GM20000 (cell line): ENCODE data around the gene SCD.

ENCODE experiments used
- DNase-seq: peaks from one replicate; pipeline ENCODE4 v3.0.0; 2012; ENCODE audit warnings: low spot score
- TF ChIP-seq, protein P1 (sequence below): IDR thresholded peaks from 2 replicates; pipeline ENCODE4 v1.5.1; 2012; ENCODE audit warnings: mild to moderate bottlenecking, control low read depth; ENCODE audit errors: extremely low read depth, missing control alignments

The SCD gene

DNA sequence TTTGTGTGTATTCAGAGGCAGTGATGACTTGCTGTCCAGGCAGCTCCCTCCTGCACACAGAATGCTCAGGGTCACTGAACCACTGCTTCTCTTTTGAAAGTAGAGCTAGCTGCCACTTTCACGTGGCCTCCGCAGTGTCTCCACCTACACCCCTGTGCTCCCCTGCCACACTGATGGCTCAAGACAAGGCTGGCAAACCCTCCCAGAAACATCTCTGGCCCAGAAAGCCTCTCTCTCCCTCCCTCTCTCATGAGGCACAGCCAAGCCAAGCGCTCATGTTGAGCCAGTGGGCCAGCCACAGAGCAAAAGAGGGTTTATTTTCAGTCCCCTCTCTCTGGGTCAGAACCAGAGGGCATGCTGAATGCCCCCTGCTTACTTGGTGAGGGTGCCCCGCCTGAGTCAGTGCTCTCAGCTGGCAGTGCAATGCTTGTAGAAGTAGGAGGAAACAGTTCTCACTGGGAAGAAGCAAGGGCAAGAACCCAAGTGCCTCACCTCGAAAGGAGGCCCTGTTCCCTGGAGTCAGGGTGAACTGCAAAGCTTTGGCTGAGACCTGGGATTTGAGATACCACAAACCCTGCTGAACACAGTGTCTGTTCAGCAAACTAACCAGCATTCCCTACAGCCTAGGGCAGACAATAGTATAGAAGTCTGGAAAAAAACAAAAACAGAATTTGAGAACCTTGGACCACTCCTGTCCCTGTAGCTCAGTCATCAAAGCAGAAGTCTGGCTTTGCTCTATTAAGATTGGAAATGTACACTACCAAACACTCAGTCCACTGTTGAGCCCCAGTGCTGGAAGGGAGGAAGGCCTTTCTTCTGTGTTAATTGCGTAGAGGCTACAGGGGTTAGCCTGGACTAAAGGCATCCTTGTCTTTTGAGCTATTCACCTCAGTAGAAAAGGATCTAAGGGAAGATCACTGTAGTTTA, 15.8 kb downstream of the SCD start:
- TF ChIP-seq, protein P1, sequence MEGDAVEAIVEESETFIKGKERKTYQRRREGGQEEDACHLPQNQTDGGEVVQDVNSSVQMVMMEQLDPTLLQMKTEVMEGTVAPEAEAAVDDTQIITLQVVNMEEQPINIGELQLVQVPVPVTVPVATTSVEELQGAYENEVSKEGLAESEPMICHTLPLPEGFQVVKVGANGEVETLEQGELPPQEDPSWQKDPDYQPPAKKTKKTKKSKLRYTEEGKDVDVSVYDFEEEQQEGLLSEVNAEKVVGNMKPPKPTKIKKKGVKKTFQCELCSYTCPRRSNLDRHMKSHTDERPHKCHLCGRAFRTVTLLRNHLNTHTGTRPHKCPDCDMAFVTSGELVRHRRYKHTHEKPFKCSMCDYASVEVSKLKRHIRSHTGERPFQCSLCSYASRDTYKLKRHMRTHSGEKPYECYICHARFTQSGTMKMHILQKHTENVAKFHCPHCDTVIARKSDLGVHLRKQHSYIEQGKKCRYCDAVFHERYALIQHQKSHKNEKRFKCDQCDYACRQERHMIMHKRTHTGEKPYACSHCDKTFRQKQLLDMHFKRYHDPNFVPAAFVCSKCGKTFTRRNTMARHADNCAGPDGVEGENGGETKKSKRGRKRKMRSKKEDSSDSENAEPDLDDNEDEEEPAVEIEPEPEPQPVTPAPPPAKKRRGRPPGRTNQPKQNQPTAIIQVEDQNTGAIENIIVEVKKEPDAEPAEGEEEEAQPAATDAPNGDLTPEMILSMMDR: no peak
- DNase-seq: no peak

DNA sequence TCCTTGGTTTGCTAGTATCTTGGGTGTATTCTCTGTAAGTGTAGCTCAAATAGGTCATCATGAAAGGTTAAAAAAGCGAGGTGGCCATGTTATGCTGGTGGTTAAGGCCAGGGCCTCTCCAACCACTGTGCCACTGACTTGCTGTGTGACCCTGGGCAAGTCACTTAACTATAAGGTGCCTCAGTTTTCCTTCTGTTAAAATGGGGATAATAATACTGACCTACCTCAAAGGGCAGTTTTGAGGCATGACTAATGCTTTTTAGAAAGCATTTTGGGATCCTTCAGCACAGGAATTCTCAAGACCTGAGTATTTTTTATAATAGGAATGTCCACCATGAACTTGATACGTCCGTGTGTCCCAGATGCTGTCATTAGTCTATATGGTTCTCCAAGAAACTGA, 17.1 kb downstream of the SCD start:
- DNase-seq: no peak
- TF ChIP-seq, protein P1: no peak

DNA sequence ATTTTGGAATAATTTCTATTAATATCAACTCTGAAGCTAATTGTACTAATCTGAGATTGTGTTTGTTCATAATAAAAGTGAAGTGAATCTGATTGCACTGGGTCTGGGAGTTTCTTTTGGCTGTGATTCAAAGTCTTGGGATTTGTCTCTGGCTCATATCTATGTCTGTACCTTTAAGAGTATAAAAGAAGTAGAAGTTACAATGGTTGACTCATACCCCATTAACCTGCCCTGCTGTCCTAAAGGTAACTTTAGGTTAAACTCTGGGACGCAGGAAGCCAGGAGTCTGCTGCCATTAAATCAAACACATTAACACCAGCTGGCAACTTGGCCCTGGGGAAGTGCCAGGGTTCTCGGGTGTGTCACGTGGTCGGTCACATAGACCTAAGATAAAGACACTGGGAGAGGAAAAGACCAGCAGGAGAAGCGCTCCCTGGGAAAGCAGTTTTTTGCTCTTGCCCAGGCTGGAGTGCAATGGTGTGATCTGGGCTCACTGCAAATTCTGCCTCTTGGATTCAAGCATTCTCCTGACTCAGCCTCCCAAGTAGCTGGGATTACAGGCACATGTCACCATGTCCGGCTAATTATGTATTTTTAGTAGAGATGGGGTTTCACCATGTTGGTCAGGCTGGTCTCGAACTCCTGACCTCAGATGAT, 17.8 kb downstream of the SCD start:
- no peak for DNase-seq
- TF ChIP-seq, protein P1: no peak

DNA sequence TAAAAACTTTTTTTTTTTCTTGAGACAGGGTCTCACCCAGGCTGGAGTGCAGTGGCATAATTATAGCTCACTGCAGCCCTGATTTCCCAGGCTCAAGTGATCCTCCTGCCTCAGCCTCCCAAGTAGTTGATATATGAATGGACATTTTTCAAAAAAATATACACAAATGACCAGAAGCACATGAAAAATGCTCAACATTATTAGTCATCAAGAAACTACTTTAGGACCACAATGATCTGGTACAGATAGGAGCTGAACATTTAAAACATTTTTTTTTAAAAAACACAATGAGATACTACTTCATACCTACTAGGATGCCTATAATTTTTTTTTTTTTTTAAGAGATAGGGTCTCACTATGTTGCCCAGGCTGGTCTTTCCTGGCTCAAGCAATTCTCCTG, 21.7 kb downstream of the SCD start:
- DNase-seq: no peak
- TF ChIP-seq, protein P1: no peak

DNA sequence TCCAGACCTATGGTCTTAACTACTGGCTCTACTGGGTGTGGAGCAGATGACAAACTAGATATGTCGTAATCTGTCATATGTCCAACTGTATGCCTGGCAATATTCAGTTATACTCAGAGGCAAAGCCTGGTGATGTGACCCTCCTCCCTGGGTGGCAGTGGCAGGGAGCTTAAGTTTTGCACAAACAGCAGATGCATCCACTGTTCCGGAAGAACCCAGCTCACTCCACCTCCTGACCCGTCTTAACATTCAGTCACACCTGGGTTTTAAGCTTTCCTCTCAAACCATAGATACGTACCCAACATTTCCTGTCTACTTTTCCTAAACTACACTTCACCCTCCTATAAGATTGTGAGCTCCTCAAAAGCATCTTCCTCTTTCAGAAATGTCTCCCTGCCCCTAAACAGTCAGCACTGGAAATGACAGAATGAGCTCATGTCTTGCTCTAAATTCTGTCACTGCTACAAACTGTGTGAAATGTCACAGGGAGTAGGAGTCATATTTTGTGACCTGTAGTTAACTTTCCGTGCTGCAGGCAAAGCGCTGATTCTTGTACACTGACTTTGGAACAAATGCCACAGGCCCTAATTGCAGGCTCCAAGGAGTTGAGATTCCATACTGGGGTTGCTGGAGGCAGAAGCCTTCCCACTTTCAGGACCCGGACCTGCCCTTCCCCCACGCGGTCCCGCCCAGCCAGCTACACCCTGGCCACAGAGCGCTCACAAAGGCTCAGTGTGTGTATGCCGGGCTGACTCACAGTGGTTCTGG, 23.9 kb downstream of the SCD start:
- DNase-seq: peak; percentile 48
- TF ChIP-seq, protein P1: no peak

DNA sequence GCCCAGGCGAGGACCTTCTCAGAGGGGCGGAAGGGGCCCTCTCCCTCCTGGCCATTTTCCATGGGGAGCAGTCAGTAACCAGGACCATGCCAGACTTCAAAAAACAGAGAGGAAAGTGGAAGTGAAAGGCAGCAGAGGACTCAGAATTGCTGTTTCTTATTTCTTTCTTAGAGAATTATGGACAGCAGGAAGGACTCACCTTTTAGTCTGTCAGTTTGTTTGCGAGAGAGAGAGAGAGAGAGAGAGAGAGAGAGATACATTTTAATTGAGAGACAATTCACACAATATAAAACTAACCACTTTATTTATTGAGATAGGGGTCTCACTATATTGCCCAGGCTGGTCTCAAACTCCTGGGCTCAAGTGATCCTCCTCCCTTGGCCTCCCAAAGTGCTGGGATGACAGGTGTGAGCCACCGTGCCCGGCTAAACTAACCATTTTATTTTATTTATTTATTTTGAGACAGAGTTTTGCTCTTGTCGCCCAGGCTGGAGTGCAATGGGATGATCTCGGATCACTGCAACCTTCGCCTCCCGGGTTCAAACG, 24.5 kb downstream of the SCD start:
- TF ChIP-seq, protein P1: no peak
- DNase-seq: no peak
